H1 (cell line): ENCODE results near the gene TMEM82. TPM values are rescaled to one million over a fixed set of nuclear protein-coding genes. Genes with fewer than 3 reads are reported as not detected.

Source experiments
- CTCF ChIA-PET: fragments of 300-600 bp; sonication (Branson Sonifier 250); formaldehyde crosslinking; loops from one replicate; lab custom pipeline; 2021; ENCODE audit not compliant: partially characterized antibody; lab: Charles Lee
- POLR2A ChIA-PET: fragments of 300-600 bp; sonication (Branson Sonifier 250); formaldehyde crosslinking; loops from one replicate; lab custom pipeline; 2021; ENCODE audit warnings: inconsistent platforms; ENCODE audit not compliant: partially characterized antibody; lab: Charles Lee
- DNase-seq, 2 experiments: peaks; one replicate each; pipeline versions ENCODE4 v3.0.0 to v3.0.0-alpha.2; 2010 to 2022; ENCODE audit warnings: low spot score in 2 of 2, low read depth in 1 of 2, mixed read lengths in 1 of 2
- FAIRE-seq: peaks from 2 replicates; lab custom pipeline; 2011; peaks lifted over from hg19 to GRCh38; lab: Jason Lieb, UNC
- H2AFZ ChIP-seq: 2 replicates; pipeline ENCODE4 v1.8.1; 2012; ENCODE audit warnings: low read length, inconsistent platforms
- H2AK5ac ChIP-seq: 2 replicates; pipeline ENCODE4 v1.6.1; 2013; ENCODE audit warnings: low read depth, low read length
- H2BK120ac ChIP-seq: replicated peaks from 2 replicates; pipeline ENCODE3; 2013; ENCODE audit warnings: low read depth, low read length, inconsistent platforms
- H2BK12ac ChIP-seq: 2 replicates; pipeline ENCODE4 v1.6.1; 2013; ENCODE audit warnings: low read depth, low read length
- H2BK15ac ChIP-seq: 2 replicates; pipeline ENCODE4 v1.6.1; 2013; ENCODE audit warnings: low read length
- H2BK20ac ChIP-seq: 2 replicates; pipeline ENCODE4 v1.6.1; 2013; ENCODE audit warnings: low read length
- H2BK5ac ChIP-seq: 2 replicates; pipeline ENCODE4 v1.6.1; 2013; ENCODE audit warnings: low read depth, low read length
- H3K14ac ChIP-seq: 2 replicates; pipeline ENCODE4 v1.6.1; 2013; ENCODE audit warnings: inconsistent platforms; ENCODE audit not compliant: insufficient read length
- H3K18ac ChIP-seq: 2 replicates; pipeline ENCODE4 v1.6.1; 2013; ENCODE audit warnings: low read length; ENCODE audit errors: extremely low read depth
- H3K23ac ChIP-seq: 2 replicates; pipeline ENCODE4 v1.6.1; 2013; ENCODE audit warnings: inconsistent platforms; ENCODE audit not compliant: insufficient read length
- H3K23me2 ChIP-seq: 2 replicates; pipeline ENCODE4 v1.6.1; 2013; ENCODE audit warnings: low read depth, low read length
- H3K27ac ChIP-seq: 2 replicates; pipeline ENCODE4 v1.6.1; 2011; ENCODE audit warnings: low read depth, low read length, inconsistent platforms
- H3K27me3 ChIP-seq, 4 experiments: replicated peaks in 1 of 4; 1 replicate in 1 of 4; 2 replicates in 3 of 4; pipeline versions ENCODE4 v1.6.1 to v1.8.1; 2011 to 2013; ENCODE audit warnings: low read length in 3 of 4, mild to moderate bottlenecking in 3 of 4, inconsistent platforms in 2 of 4, mixed read lengths in 2 of 4, moderate library complexity in 1 of 4; ENCODE audit not compliant: control insufficient read depth in 3 of 4, insufficient read depth in 3 of 4; ENCODE audit errors: extremely low read depth in 1 of 4
- H3K36me3 ChIP-seq, 4 experiments: 2 replicates each; pipeline versions ENCODE4 v1.6.1 to v1.8.1; 2011 to 2013; ENCODE audit warnings: mild to moderate bottlenecking in 4 of 4, low read length in 3 of 4, moderate library complexity in 2 of 4, control low read depth in 1 of 4, inconsistent platforms in 1 of 4; ENCODE audit not compliant: insufficient read depth in 4 of 4, control insufficient read depth in 2 of 4
- H3K4ac ChIP-seq: replicated peaks from 2 replicates; pipeline ENCODE3; 2013; ENCODE audit warnings: low read length, low read depth, mixed read lengths, inconsistent platforms; ENCODE audit not compliant: insufficient read length
- H3K4me1 ChIP-seq, 4 experiments: replicated peaks in 1 of 4; 1 replicate in 1 of 4; 2 replicates in 3 of 4; pipeline versions ENCODE4 v1.6.1 to v1.8.1; 2011 to 2013; ENCODE audit warnings: low read length in 3 of 4, inconsistent platforms in 2 of 4, mixed read lengths in 1 of 4; ENCODE audit not compliant: insufficient read depth in 4 of 4, control insufficient read depth in 3 of 4
- H3K4me2 ChIP-seq, 2 experiments: 2 replicates each; pipeline versions ENCODE4 v1.6.1 to v1.8.1; 2011 to 2013; ENCODE audit warnings: low read depth in 2 of 2, low read length in 2 of 2, control low read depth in 1 of 2, inconsistent platforms in 1 of 2, mild to moderate bottlenecking in 1 of 2; ENCODE audit not compliant: insufficient read depth in 1 of 2
- H3K4me3 ChIP-seq, 4 experiments: fragments of 200-600, 300-600 bp in 1 of 4; sonication (generic), shearing (Covaris generic), sonication (Bioruptor Twin) in 1 of 4; 2 replicates each; pipeline versions ENCODE4 v1.5.1 to v1.8.1; 2011 to 2016; ENCODE audit warnings: low read length in 4 of 4, low read depth in 3 of 4, control low read depth in 2 of 4, inconsistent platforms in 2 of 4, mild to moderate bottlenecking in 2 of 4, mixed read lengths in 1 of 4, moderate library complexity in 1 of 4; ENCODE audit not compliant: insufficient read depth in 2 of 4; ENCODE audit errors: extremely low read depth in 1 of 4
- H3K56ac ChIP-seq: replicated peaks from 2 replicates; pipeline ENCODE3; 2013; ENCODE audit warnings: low read depth, mild to moderate bottlenecking, mixed read lengths, low read length, inconsistent platforms; ENCODE audit not compliant: insufficient read length
- H3K79me1 ChIP-seq: 2 replicates; pipeline ENCODE4 v1.6.1; 2013; ENCODE audit warnings: low read depth, low read length, control low read depth
- H3K79me2 ChIP-seq, 2 experiments: 2 replicates each; pipeline versions ENCODE4 v1.6.1 to v1.8.1; 2012 to 2013; ENCODE audit warnings: low read length in 2 of 2, mild to moderate bottlenecking in 2 of 2, inconsistent platforms in 1 of 2; ENCODE audit not compliant: insufficient read depth in 2 of 2, control insufficient read depth in 1 of 2
- H3K9ac ChIP-seq, 4 experiments: replicated peaks in 1 of 4; 1 replicate in 1 of 4; 2 replicates in 3 of 4; pipeline versions ENCODE4 v1.6.1 to v1.8.1; 2011 to 2013; ENCODE audit warnings: low read depth in 3 of 4, low read length in 3 of 4, control low read depth in 2 of 4, mild to moderate bottlenecking in 2 of 4, moderate library complexity in 2 of 4, inconsistent platforms in 1 of 4; ENCODE audit errors: extremely low read depth in 1 of 4
- H3K9me3 ChIP-seq, 2 experiments: 2 replicates each; pipeline versions ENCODE4 v1.6.1 to v1.8.1; 2012 to 2013; ENCODE audit warnings: mild to moderate bottlenecking in 2 of 2, moderate library complexity in 2 of 2, control low read depth in 1 of 2, inconsistent platforms in 1 of 2, low read depth in 1 of 2, low read length in 1 of 2, mixed read lengths in 1 of 2; ENCODE audit not compliant: insufficient read depth in 2 of 2
- H4K20me1 ChIP-seq, 2 experiments: replicated peaks in 1 of 2; 2 replicates each; pipeline versions ENCODE3 to v1.8.1; 2011 to 2013; ENCODE audit warnings: inconsistent platforms in 2 of 2, low read length in 2 of 2, mild to moderate bottlenecking in 1 of 2; ENCODE audit not compliant: insufficient read depth in 2 of 2, control insufficient read depth in 1 of 2
- H4K5ac ChIP-seq: 2 replicates; pipeline ENCODE4 v1.6.1; 2013; ENCODE audit warnings: low read length, low read depth, mixed read lengths, inconsistent platforms; ENCODE audit not compliant: insufficient read length
- H4K8ac ChIP-seq: 2 replicates; pipeline ENCODE4 v1.8.0; 2013; ENCODE audit warnings: mild to moderate bottlenecking, moderate library complexity, low read length, inconsistent platforms; ENCODE audit not compliant: insufficient read depth; ENCODE audit errors: extremely low read depth
- H4K91ac ChIP-seq: replicated peaks from 2 replicates; pipeline ENCODE3; 2013; ENCODE audit warnings: low read length, mixed read lengths, inconsistent platforms; ENCODE audit not compliant: insufficient read length
- CTBP2 ChIP-seq: IDR thresholded peaks from 2 replicates; pipeline ENCODE4 v1.7.0; 2011; ENCODE audit warnings: borderline replicate concordance, mild to moderate bottlenecking, moderate library complexity, mixed read lengths, low read length; ENCODE audit not compliant: insufficient read depth, insufficient read length
- NANOG ChIP-seq: IDR thresholded peaks from 2 replicates; pipeline ENCODE4 v1.6.1; 2011; ENCODE audit warnings: low read length, low read depth, mild to moderate bottlenecking, inconsistent platforms; ENCODE audit not compliant: insufficient read depth, poor library complexity, severe bottlenecking
- RAD21 ChIP-seq, 2 experiments: IDR thresholded peaks in 1 of 2; conservative IDR thresholded peaks in 1 of 2; 2 replicates each; pipeline ENCODE4 v1.6.1; 2011; ENCODE audit warnings: low read depth in 2 of 2, low read length in 2 of 2, improper control_type of control experiment in 1 of 2, inconsistent platforms in 1 of 2, mild to moderate bottlenecking in 1 of 2, moderate library complexity in 1 of 2
- SIN3A ChIP-seq, 2 experiments: IDR thresholded peaks in 1 of 2; conservative IDR thresholded peaks in 1 of 2; 2 replicates each; pipeline ENCODE4 v1.6.1; 2011 to 2012; ENCODE audit warnings: low read length in 2 of 2, improper control_type of control experiment in 1 of 2, low read depth in 1 of 2, mild to moderate bottlenecking in 1 of 2
- TAF1 ChIP-seq: IDR thresholded peaks from 2 replicates; pipeline ENCODE4 v1.6.1; 2011; ENCODE audit warnings: mild to moderate bottlenecking, low read depth, low read length
- WGBS, 2 experiments: shearing (Covaris generic) in 1 of 2; methylation state at CpG; one replicate each; pipeline versions ENCODE4 v1.1.6 to v1.1.7; 2013 to 2015; ENCODE audit warnings: low lambda C conversion rate in 2 of 2, mixed read lengths in 2 of 2, inconsistent platforms in 1 of 2, low coverage in 1 of 2, missing lambda C conversion rate in 1 of 2; ENCODE audit not compliant: insufficient replicate concordance in 2 of 2, insufficient coverage in 1 of 2, insufficient read length in 1 of 2; ENCODE audit errors: extremely low coverage in 1 of 2, missing lambda C conversion rate in 1 of 2; 5-methylcytosine and 5-hydroxymethylcytosine counted together
- polyA plus RNA-seq, 7 experiments: library from polyadenylated mRNA; depleted of rRNA in 3 of 7; stranded (reverse) in 5 of 7; unstranded in 2 of 7; fragments of >200 nt in 5 of 7; fragments of 200-250 nt in 2 of 7; gene quantifications; 1 replicate in 5 of 7; 2 replicates in 1 of 7; 4 replicates in 1 of 7; pipeline versions ENCODE4 v1.2.1 to v1.2.3, GENCODE V29; 2011 to 2013; ENCODE audit warnings: missing spikeins in 2 of 7, mixed read lengths in 2 of 7
- total RNA-seq: library from RNA; stranded (reverse); fragmentation: NEBNext Ultra II Directional; extraction: Animal tissue kit (Norgen Biotek cat#: 25700); gene quantifications from 2 replicates; pipeline ENCODE4 v1.2.1, GENCODE V29; 2021
- TF ChIP-seq, protein P1 (sequence below), 3 experiments: IDR thresholded peaks; 1 replicate in 2 of 3; 2 replicates in 1 of 3; pipeline versions ENCODE4 v1.5.1 to v1.6.1; 2011; ENCODE audit warnings: low read length in 3 of 3, mild to moderate bottlenecking in 3 of 3, inconsistent platforms in 2 of 3, low read depth in 1 of 3, moderate library complexity in 1 of 3; ENCODE audit not compliant: insufficient read depth in 1 of 3; ENCODE audit errors: control extremely low read depth in 1 of 3

The TMEM82 gene
- total and polyA plus RNA-seq, 2 of the 8 experiments (the other 6 are each of a cell fraction or from before 2014, with no cell fraction given): 0.32 to 2.1 TPM

GRCh38 chr1:15719381-15720120 is 22.7 kb upstream of the TMEM82 start:
- Histone ChIP-seq H3K23me2 (no peaks in the 10 kb centered on the region), H3K27ac (no peak overlapping the region), H3K36me3 (peaks cover 0 to 14% (median 6%) of the 10 kb centered on the region in 4 experiments; a peak in 4 of 8 replicates), H2BK120ac (no peak overlapping the region), H3K18ac (no peak overlapping the region), H3K4me1 (no peaks in the 10 kb centered on the region), H3K79me1 (peaks cover 2% of the 10 kb centered on the region; the same call in 1 of the 2 replicates), H3K4me2 (no peak overlapping the region), H4K5ac (no peak overlapping the region), H3K23ac (no peak overlapping the region), H4K20me1 (peaks cover 0 to 5% of the 10 kb centered on the region in 2 experiments), H3K27me3 (no peaks in the 10 kb centered on the region; a peak in 1 of 7 replicates), H3K79me2 (no peaks in the 10 kb centered on the region), H2BK12ac (no peak overlapping the region), H2AFZ (no peak overlapping the region), H3K56ac (no peak overlapping the region), H2AK5ac (no peak overlapping the region), H2BK5ac (no peak overlapping the region), H2BK15ac (no peak overlapping the region), H3K14ac (no peak overlapping the region), H3K4me3 (no peak overlapping the region), H3K9ac (no peak overlapping the region), H2BK20ac (no peak overlapping the region), H3K9me3 (no peaks in the 10 kb centered on the region), H3K4ac (no peak overlapping the region), H4K8ac (no peak overlapping the region), H4K91ac (no peak overlapping the region)
- TF ChIP-seq TAF1 (no peak), CTBP2 (no peak), RAD21 (IDR thresholded peaks at IDR 0.05 in 1 of 2, conservative IDR thresholded peaks at IDR 0.05 in 1 of 2; ENCODE audit: low read depth in 2 of 2, low read length in 2 of 2) (peak; percentile 24 to 37; a peak in 3 of 4 replicates), NANOG (no peak), SIN3A (conservative IDR thresholded peaks at IDR 0.05 in 1 of 2, IDR thresholded peaks at IDR 0.05 in 1 of 2; ENCODE audit: low read depth in 1 of 2, low read length in 2 of 2) (no peak)
- TF ChIP-seq, protein P1, sequence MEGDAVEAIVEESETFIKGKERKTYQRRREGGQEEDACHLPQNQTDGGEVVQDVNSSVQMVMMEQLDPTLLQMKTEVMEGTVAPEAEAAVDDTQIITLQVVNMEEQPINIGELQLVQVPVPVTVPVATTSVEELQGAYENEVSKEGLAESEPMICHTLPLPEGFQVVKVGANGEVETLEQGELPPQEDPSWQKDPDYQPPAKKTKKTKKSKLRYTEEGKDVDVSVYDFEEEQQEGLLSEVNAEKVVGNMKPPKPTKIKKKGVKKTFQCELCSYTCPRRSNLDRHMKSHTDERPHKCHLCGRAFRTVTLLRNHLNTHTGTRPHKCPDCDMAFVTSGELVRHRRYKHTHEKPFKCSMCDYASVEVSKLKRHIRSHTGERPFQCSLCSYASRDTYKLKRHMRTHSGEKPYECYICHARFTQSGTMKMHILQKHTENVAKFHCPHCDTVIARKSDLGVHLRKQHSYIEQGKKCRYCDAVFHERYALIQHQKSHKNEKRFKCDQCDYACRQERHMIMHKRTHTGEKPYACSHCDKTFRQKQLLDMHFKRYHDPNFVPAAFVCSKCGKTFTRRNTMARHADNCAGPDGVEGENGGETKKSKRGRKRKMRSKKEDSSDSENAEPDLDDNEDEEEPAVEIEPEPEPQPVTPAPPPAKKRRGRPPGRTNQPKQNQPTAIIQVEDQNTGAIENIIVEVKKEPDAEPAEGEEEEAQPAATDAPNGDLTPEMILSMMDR (IDR thresholded peaks at IDR 0.05; ENCODE audit: control extremely low read depth in 1 of 3, insufficient read depth in 1 of 3, low read depth in 1 of 3, low read length in 3 of 3): peak in 1 of 3 experiments; percentile 24; a peak in 1 of 4 replicates
- ChIA-PET POLR2A (no interaction called here), CTCF (interaction anchor here (0.6 to 2.7 kb wide), 7 partner anchors 12 to 241 kb away, joined by 3 to 15 read pairs (median 3); no protein-coding TSS in a partner anchor)
- DNase-seq: no peak
- no peak for FAIRE-seq
- 94% methylated on average over 12 of the region's 12 CpGs; no CpG with 5 or more reads in 1 of the 2 experiments for WGBS, 2 experiments
